Measurements from ENCODE around the gene EPS8. TPM values are rescaled to one million over a fixed set of nuclear protein-coding genes. Genes with fewer than 3 reads are reported as not detected.

The EPS8 gene
- total and polyA plus RNA-seq, 7 donors, result 7.9 to 16.9 (median 12.9) TPM

DNA sequence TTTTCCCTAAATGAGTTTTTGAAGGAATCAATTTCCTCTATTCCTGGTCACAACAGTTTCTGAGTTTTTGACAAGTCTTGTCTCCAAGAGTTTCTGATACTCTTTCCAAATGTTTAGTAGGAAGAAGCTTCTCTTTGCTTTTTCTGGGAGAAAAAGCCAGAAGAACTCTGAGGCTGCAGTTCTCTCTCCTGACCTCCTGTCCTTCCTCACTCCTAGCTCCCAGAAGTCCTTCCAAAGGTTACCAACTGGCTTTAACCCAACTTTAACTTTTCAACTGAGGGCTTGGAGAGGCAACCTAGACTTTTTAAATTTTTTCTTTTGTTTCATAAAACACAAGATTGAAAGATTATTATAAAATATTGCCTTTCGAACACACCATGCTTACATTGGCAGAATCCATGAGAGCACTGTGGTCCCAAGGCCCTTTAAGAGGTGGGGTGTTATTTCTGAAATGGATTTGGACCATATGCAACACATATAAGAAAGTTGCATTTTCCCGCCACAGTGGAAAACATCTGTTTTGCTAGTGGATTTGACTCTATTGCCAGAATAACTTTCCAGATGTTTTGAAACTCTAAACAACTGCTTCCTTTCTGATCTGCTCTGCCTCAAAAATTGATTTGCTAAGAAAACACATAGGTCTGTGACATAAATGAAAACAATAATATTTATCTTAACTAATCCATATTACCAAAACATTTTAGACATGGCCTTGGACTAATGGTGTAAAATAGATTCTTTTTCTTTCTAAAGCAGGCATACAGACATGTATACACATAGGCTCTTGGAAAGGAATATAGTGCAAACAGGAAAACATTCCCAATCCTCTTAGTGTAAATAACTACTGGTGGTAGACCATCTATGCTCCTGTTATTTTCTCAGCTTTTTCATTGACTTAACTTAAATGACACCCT, 22.3 kb upstream of the EPS8 start:
- 47 to 52% (median 49%) methylated on average over 2 of the region's 2 CpGs for WGBS, 3 donors
- no peak for DNase-seq
- TF ChIP-seq, protein P1, sequence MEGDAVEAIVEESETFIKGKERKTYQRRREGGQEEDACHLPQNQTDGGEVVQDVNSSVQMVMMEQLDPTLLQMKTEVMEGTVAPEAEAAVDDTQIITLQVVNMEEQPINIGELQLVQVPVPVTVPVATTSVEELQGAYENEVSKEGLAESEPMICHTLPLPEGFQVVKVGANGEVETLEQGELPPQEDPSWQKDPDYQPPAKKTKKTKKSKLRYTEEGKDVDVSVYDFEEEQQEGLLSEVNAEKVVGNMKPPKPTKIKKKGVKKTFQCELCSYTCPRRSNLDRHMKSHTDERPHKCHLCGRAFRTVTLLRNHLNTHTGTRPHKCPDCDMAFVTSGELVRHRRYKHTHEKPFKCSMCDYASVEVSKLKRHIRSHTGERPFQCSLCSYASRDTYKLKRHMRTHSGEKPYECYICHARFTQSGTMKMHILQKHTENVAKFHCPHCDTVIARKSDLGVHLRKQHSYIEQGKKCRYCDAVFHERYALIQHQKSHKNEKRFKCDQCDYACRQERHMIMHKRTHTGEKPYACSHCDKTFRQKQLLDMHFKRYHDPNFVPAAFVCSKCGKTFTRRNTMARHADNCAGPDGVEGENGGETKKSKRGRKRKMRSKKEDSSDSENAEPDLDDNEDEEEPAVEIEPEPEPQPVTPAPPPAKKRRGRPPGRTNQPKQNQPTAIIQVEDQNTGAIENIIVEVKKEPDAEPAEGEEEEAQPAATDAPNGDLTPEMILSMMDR (IDR thresholded peaks at IDR 0.05), result no peak
- intact Hi-C loops (cut with DNase I), result no loop called here
- Histone ChIP-seq H3K36me3 (ENCODE audit: insufficient read depth in 1 of 2, low read depth in 1 of 2) (no peaks in the 10 kb centered on the region), H3K4me3 (no peak overlapping the region), H3K9me3 (no peaks in the 10 kb centered on the region), H3K27me3 (ENCODE audit: insufficient read depth in 3 of 3, low read length in 2 of 3) (no peaks in the 10 kb centered on the region), H3K4me1 (no peaks in the 10 kb centered on the region), H3K27ac (no peak overlapping the region)
- no peak for ATAC-seq

DNA sequence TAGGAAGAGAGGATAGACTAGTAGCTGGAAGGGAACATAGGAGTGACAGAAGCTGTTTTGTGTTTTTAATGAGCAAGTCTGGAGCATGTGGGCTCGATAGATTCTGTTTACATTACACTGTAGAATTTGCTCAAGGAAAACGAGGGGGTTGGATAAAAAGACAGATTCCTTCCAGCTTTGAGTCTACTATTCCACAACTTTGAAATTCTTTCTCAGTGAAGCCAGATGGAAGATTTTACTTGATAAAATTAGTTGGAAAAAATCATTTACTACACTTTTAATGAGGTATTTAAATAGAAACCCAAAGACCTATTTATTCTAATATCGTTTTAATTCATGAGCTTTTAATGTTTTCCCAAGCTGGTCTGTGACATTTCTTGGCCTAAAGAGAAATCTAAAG, 19.5 kb upstream of the EPS8 start:
- intact Hi-C loops (cut with DNase I), result no loop called here
- H3K9me3 ChIP-seq, result no peaks in the 10 kb centered on the region
- H3K27ac ChIP-seq, result no peak overlapping the region
- no peaks in the 10 kb centered on the region for H3K4me1 ChIP-seq
- DNase-seq (no peak), ATAC-seq (no peak)
- H3K4me3 ChIP-seq, result no peak overlapping the region
- no peaks in the 10 kb centered on the region for H3K27me3 ChIP-seq (ENCODE audit: insufficient read depth in 3 of 3, low read length in 2 of 3)
- no peaks in the 10 kb centered on the region for H3K36me3 ChIP-seq (ENCODE audit: insufficient read depth in 1 of 2, low read depth in 1 of 2)
- TF ChIP-seq, protein P1 (IDR thresholded peaks at IDR 0.05), result no peak
- WGBS, 3 donors, result 28 to 41% (median 35%) methylated on average over 3 of the region's 3 CpGs

- no peaks in the 10 kb centered on the region for H3K36me3 ChIP-seq (ENCODE audit: insufficient read depth in 1 of 2, low read depth in 1 of 2)
- H3K4me3 ChIP-seq, result no peak overlapping the region
- H3K4me1 ChIP-seq, result no peaks in the 10 kb centered on the region
- ATAC-seq, result no peak
- DNase-seq, result no peak
- intact Hi-C loops (cut with DNase I), result no loop called here
- TF ChIP-seq, protein P1 (IDR thresholded peaks at IDR 0.05), result no peak
- H3K9me3 ChIP-seq, result no peaks in the 10 kb centered on the region
- H3K27ac ChIP-seq, result no peak overlapping the region
- WGBS, 3 donors, result 88 to 90% (median 89%) methylated on average over 2 of the region's 2 CpGs
- no peaks in the 10 kb centered on the region for H3K27me3 ChIP-seq (ENCODE audit: insufficient read depth in 3 of 3, low read length in 2 of 3)
Observed at GRCh38 chr12:15808250-15808649, 19.1 kb upstream of the EPS8 start.

- H3K27ac ChIP-seq, result no peak overlapping the region
- 94 to 100% (median 100%) methylated on average over 1 of the region's 1 CpG for WGBS, 3 donors
- H3K4me1 ChIP-seq, result no peaks in the 10 kb centered on the region
- H3K27me3 ChIP-seq (ENCODE audit: insufficient read depth in 3 of 3, low read length in 2 of 3), result no peaks in the 10 kb centered on the region
- no peaks in the 10 kb centered on the region for H3K36me3 ChIP-seq (ENCODE audit: insufficient read depth in 1 of 2, low read depth in 1 of 2)
- H3K4me3 ChIP-seq, result no peak overlapping the region
- ATAC-seq (no peak), DNase-seq (no peak)
- intact Hi-C loops (cut with DNase I), result no loop called here
- TF ChIP-seq, protein P1 (IDR thresholded peaks at IDR 0.05), result no peak
- no peaks in the 10 kb centered on the region for H3K9me3 ChIP-seq
Observed at GRCh38 chr12:15806826-15807225, 17.6 kb upstream of the EPS8 start.
